GM23338 (cell line): ENCODE data around the gene COL4A6. TPM values are rescaled to one million over a fixed set of nuclear protein-coding genes. Genes with fewer than 3 reads are reported as not detected.

Experiments
- EZH2 ChIP-seq: fragments of 200-600 bp; sonication (generic); IDR thresholded peaks from one replicate; pipeline ENCODE4 v1.8.0; 2017; ENCODE audit warnings: antibody characterized with exemption, mild to moderate bottlenecking, low read depth; ENCODE audit not compliant: unreplicated experiment
- NANOG ChIP-seq: IDR thresholded peaks from 2 replicates; pipeline ENCODE4 v1.6.1; 2016; ENCODE audit warnings: antibody characterized with exemption, borderline replicate concordance
- POLR2AphosphoS5 ChIP-seq: IDR thresholded peaks from 2 replicates; pipeline ENCODE4 v1.6.1; 2016; ENCODE audit warnings: antibody characterized with exemption, low read depth
- ZNF114 ChIP-seq: fragments of 250-450 bp; sonication (Bioruptor Pico); IDR thresholded peaks from 2 replicates; pipeline ENCODE4 v1.5.0; 2020; ENCODE audit warnings: mild to moderate bottlenecking, moderate library complexity
- polyA plus RNA-seq: library from polyadenylated mRNA; unstranded; fragments of >200 nt; fragmentation: Nextera tagmentation; extraction: Ambion mirVana; gene quantifications from 2 replicates; pipeline ENCODE4 v1.2.1, GENCODE V29; 2016
- total RNA-seq: library from RNA; depleted of rRNA; stranded (reverse); fragments of >200 nt; shearing (Covaris generic); gene quantifications from 2 replicates; pipeline ENCODE4 v1.2.3, GENCODE V29; 2014
- TF ChIP-seq, protein P1 (sequence below): fragments of 250-450 bp; sonication (Bioruptor Pico); IDR thresholded peaks from 2 replicates; pipeline ENCODE4 v1.5.0; 2020; ENCODE audit warnings: mild to moderate bottlenecking, moderate library complexity
- TF ChIP-seq, protein P2 (sequence below): IDR thresholded peaks from one replicate; pipeline ENCODE4 v1.6.1; 2018; ENCODE audit warnings: antibody characterized with exemption; ENCODE audit not compliant: unreplicated experiment
- TF ChIP-seq, protein P3 (sequence below): IDR thresholded peaks from 2 replicates; pipeline ENCODE4 v1.6.1; 2016; ENCODE audit warnings: antibody characterized with exemption

Gene COL4A6
- total and polyA plus RNA-seq, 2 experiments from 2014 or later: 4.1 to 15.2 TPM

DNA sequence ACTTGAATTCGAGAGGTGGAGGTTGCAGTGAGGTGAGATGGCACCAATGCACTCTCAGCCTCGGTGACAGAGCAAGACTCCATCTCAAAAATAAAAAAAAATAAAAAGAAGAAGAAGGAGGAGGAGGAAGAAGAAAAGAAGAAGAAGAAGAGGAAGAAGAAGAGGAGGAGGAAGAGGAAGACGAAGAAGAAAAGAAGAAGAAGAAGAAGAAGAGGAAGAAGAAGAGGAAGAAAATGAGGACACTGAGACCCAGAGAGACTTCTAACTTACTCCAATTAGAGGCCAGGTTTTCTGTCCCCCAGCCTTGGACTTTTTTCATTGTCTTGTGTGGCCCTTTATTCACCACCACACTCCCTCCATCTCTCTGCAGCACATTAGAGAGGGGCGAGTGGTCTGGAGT, 276.0 kb downstream of the COL4A6 start (continued):
- TF ChIP-seq, protein P1, sequence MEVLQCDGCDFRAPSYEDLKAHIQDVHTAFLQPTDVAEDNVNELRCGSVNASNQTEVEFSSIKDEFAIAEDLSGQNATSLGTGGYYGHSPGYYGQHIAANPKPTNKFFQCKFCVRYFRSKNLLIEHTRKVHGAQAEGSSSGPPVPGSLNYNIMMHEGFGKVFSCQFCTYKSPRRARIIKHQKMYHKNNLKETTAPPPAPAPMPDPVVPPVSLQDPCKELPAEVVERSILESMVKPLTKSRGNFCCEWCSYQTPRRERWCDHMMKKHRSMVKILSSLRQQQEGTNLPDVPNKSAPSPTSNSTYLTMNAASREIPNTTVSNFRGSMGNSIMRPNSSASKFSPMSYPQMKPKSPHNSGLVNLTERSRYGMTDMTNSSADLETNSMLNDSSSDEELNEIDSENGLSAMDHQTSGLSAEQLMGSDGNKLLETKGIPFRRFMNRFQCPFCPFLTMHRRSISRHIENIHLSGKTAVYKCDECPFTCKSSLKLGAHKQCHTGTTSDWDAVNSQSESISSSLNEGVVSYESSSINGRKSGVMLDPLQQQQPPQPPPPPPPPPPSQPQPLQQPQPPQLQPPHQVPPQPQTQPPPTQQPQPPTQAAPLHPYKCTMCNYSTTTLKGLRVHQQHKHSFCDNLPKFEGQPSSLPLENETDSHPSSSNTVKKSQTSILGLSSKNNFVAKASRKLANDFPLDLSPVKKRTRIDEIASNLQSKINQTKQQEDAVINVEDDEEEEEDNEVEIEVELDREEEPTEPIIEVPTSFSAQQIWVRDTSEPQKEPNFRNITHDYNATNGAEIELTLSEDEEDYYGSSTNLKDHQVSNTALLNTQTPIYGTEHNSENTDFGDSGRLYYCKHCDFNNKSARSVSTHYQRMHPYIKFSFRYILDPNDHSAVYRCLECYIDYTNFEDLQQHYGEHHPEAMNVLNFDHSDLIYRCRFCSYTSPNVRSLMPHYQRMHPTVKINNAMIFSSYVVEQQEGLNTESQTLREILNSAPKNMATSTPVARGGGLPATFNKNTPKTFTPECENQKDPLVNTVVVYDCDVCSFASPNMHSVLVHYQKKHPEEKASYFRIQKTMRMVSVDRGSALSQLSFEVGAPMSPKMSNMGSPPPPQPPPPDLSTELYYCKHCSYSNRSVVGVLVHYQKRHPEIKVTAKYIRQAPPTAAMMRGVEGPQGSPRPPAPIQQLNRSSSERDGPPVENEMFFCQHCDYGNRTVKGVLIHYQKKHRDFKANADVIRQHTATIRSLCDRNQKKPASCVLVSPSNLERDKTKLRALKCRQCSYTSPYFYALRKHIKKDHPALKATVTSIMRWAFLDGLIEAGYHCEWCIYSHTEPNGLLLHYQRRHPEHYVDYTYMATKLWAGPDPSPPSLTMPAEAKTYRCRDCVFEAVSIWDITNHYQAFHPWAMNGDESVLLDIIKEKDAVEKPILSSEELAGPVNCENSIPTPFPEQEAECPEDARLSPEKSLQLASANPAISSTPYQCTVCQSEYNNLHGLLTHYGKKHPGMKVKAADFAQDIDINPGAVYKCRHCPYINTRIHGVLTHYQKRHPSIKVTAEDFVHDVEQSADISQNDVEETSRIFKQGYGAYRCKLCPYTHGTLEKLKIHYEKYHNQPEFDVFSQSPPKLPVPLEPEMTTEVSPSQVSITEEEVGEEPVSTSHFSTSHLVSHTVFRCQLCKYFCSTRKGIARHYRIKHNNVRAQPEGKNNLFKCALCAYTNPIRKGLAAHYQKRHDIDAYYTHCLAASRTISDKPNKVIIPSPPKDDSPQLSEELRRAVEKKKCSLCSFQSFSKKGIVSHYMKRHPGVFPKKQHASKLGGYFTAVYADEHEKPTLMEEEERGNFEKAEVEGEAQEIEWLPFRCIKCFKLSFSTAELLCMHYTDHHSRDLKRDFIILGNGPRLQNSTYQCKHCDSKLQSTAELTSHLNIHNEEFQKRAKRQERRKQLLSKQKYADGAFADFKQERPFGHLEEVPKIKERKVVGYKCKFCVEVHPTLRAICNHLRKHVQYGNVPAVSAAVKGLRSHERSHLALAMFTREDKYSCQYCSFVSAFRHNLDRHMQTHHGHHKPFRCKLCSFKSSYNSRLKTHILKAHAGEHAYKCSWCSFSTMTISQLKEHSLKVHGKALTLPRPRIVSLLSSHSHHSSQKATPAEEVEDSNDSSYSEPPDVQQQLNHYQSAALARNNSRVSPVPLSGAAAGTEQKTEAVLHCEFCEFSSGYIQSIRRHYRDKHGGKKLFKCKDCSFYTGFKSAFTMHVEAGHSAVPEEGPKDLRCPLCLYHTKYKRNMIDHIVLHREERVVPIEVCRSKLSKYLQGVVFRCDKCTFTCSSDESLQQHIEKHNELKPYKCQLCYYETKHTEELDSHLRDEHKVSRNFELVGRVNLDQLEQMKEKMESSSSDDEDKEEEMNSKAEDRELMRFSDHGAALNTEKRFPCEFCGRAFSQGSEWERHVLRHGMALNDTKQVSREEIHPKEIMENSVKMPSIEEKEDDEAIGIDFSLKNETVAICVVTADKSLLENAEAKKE (CRISPR knock-in tag): no peak
- TF ChIP-seq EZH2 (no peak), POLR2AphosphoS5 (no peak), ZNF114 (CRISPR knock-in tag) (no peak), NANOG (no peak)
- TF ChIP-seq, protein P2, sequence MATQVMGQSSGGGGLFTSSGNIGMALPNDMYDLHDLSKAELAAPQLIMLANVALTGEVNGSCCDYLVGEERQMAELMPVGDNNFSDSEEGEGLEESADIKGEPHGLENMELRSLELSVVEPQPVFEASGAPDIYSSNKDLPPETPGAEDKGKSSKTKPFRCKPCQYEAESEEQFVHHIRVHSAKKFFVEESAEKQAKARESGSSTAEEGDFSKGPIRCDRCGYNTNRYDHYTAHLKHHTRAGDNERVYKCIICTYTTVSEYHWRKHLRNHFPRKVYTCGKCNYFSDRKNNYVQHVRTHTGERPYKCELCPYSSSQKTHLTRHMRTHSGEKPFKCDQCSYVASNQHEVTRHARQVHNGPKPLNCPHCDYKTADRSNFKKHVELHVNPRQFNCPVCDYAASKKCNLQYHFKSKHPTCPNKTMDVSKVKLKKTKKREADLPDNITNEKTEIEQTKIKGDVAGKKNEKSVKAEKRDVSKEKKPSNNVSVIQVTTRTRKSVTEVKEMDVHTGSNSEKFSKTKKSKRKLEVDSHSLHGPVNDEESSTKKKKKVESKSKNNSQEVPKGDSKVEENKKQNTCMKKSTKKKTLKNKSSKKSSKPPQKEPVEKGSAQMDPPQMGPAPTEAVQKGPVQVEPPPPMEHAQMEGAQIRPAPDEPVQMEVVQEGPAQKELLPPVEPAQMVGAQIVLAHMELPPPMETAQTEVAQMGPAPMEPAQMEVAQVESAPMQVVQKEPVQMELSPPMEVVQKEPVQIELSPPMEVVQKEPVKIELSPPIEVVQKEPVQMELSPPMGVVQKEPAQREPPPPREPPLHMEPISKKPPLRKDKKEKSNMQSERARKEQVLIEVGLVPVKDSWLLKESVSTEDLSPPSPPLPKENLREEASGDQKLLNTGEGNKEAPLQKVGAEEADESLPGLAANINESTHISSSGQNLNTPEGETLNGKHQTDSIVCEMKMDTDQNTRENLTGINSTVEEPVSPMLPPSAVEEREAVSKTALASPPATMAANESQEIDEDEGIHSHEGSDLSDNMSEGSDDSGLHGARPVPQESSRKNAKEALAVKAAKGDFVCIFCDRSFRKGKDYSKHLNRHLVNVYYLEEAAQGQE: no peak
- TF ChIP-seq, protein P3, sequence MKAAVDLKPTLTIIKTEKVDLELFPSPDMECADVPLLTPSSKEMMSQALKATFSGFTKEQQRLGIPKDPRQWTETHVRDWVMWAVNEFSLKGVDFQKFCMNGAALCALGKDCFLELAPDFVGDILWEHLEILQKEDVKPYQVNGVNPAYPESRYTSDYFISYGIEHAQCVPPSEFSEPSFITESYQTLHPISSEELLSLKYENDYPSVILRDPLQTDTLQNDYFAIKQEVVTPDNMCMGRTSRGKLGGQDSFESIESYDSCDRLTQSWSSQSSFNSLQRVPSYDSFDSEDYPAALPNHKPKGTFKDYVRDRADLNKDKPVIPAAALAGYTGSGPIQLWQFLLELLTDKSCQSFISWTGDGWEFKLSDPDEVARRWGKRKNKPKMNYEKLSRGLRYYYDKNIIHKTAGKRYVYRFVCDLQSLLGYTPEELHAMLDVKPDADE: no peak
